Kidney (tissue), 14 donors: ENCODE measurements around the gene PAFAH1B1. TPM values are rescaled to one million over a fixed set of nuclear protein-coding genes. Genes with fewer than 3 reads are reported as not detected.

ENCODE experiments used
- DNase-seq, 5 donors: peaks; one replicate each; pipeline ENCODE4 v3.0.0-alpha.2; 2013 to 2020
- FAIRE-seq: peaks from 2 replicates; lab custom pipeline; 2012; peaks lifted over from hg19 to GRCh38; lab: Jason Lieb, UNC
- H3K27ac ChIP-seq, 2 donors: one replicate each; pipeline ENCODE4 v1.7.0; 2013; ENCODE audit warnings: low read depth in 2 of 2, low read length in 2 of 2, inconsistent platforms in 1 of 2
- H3K27me3 ChIP-seq: one replicate; pipeline ENCODE4 v1.7.1; 2013; ENCODE audit warnings: low read length, inconsistent platforms; ENCODE audit not compliant: control insufficient read depth, insufficient read depth
- H3K36me3 ChIP-seq, 3 donors: one replicate each; pipeline versions ENCODE4 v1.7.0 to v1.7.1; 2013; ENCODE audit warnings: low read length in 3 of 3, control low read depth in 1 of 3, inconsistent platforms in 1 of 3; ENCODE audit not compliant: insufficient read depth in 3 of 3, control insufficient read depth in 2 of 3
- H3K4me1 ChIP-seq, 3 donors: one replicate each; pipeline versions ENCODE4 v1.7.0 to v1.7.1; 2013; ENCODE audit warnings: low read length in 3 of 3, inconsistent platforms in 1 of 3, low read depth in 1 of 3; ENCODE audit not compliant: control insufficient read depth in 2 of 3, insufficient read depth in 2 of 3
- H3K4me3 ChIP-seq, 3 donors: one replicate each; pipeline versions ENCODE4 v1.7.0 to v1.8.1; 2013; ENCODE audit warnings: low read length in 3 of 3, control low read depth in 1 of 3, inconsistent platforms in 1 of 3
- H3K9ac ChIP-seq, 3 donors: one replicate each; pipeline versions ENCODE4 v1.7.0 to v1.7.1; 2013; ENCODE audit warnings: low read length in 3 of 3, control low read depth in 1 of 3, inconsistent platforms in 1 of 3
- H3K9me3 ChIP-seq, 3 donors: one replicate each; pipeline versions ENCODE4 v1.7.0 to v1.7.1; 2013; ENCODE audit warnings: low read length in 3 of 3, control low read depth in 1 of 3, inconsistent platforms in 1 of 3; ENCODE audit not compliant: control insufficient read depth in 2 of 3, insufficient read depth in 1 of 3
- CTCF ChIP-seq: IDR thresholded peaks from 3 replicates; pipeline ENCODE4 v1.5.1; 2012; ENCODE audit warnings: mild to moderate bottlenecking, moderate library complexity, borderline replicate concordance; ENCODE audit not compliant: insufficient read depth; ENCODE audit errors: extremely low read depth
- intact Hi-C: fragments of 100-400 bp; cut with DNase I; formaldehyde crosslinking; loops from one replicate; pipeline ENCODE4 v1.11.1; 2022
- microRNA-seq: library from miRNA; unstranded; fragments of <30 nt; microRNA quantifications from one replicate; pipeline ENCODE4 v1.2.0, GENCODE V29; 2020
- polyA plus RNA-seq: library from polyadenylated mRNA; stranded (reverse); fragments of 350-450 nt; fragmentation: Illumina TruSeq; extraction: RNeasy Lipid Tissue Mini Kit (QIAGEN cat#74804); gene quantifications from one replicate; pipeline ENCODE4 v1.2.3, GENCODE V29; 2014; ENCODE audit warnings: low read depth, low replicate concordance; ENCODE audit not compliant: insufficient read depth
- total RNA-seq: library from RNA; stranded (reverse); fragmentation: NEBNext Ultra II Directional; extraction: Animal tissue kit (Norgen Biotek cat#: 25700); gene quantifications from one replicate; pipeline ENCODE4 v1.2.1, GENCODE V29; 2021
- donor health status: control.
- donor health status: control.
- donor health status: control.
- donor health status: control.
- donor health status: control.
- donor health status: DM: yes; HTN: yes; CAD: no.
- donor health status: Normal renal cell carcinoma (clear cell type).

The PAFAH1B1 gene
- total and polyA plus RNA-seq, 2 donors from 2014 or later, result 46.7 to 125 TPM

- FAIRE-seq, result no peak
Observed at GRCh38 chr17:2731807-2732206, 138.4 kb downstream of the PAFAH1B1 start.

GRCh38 chr17:2734939-2735338 lies 141.5 kb downstream of the PAFAH1B1 start:
- no peak for TF ChIP-seq CTCF
- Histone ChIP-seq H3K36me3 (no peaks in the 10 kb centered on the region), H3K27ac (no peak overlapping the region), H3K9ac (no peak overlapping the region), H3K4me3 (no peak overlapping the region), H3K27me3 (no peaks in the 10 kb centered on the region), H3K9me3 (no peaks in the 10 kb centered on the region), H3K4me1 (no peaks in the 10 kb centered on the region)
- FAIRE-seq (no peak), DNase-seq (no peak)
- intact Hi-C loops, result no loop called here

More at GRCh38 chr17:2731807-2732206, 138.4 kb downstream of the PAFAH1B1 start:
- Histone ChIP-seq H3K4me3 (no peak overlapping the region), H3K27me3 (no peaks in the 10 kb centered on the region), H3K27ac (no peak overlapping the region), H3K36me3 (no peaks in the 10 kb centered on the region), H3K9ac (no peak overlapping the region), H3K9me3 (no peaks in the 10 kb centered on the region), H3K4me1 (no peaks in the 10 kb centered on the region)
- intact Hi-C loops, result no loop called here
- TF ChIP-seq CTCF, result no peak
- no peak for DNase-seq

Small RNA genes lying within 50 kb of the gene (microRNA-seq; reads per million reads assigned to microRNA genes)
- not detected for gene MIR6776

Other genes with a start within 250 kb of the PAFAH1B1 start
- 39.8 TPM for gene MNT, start 192.6 kb upstream of the PAFAH1B1 start, total RNA-seq
- gene MNT, start 192.6 kb upstream of the PAFAH1B1 start, polyA plus RNA-seq, result 3.7 TPM
- 37.2 TPM for gene METTL16, start 81.8 kb upstream of the PAFAH1B1 start, total RNA-seq
- 18.0 TPM for gene METTL16, start 81.8 kb upstream of the PAFAH1B1 start, polyA plus RNA-seq
- gene CLUH, start 118.1 kb downstream of the PAFAH1B1 start, total RNA-seq, result 93.1 TPM
- 49.5 TPM for gene CLUH, start 118.1 kb downstream of the PAFAH1B1 start, polyA plus RNA-seq
- gene CCDC92B, start 156.0 kb downstream of the PAFAH1B1 start, total RNA-seq, result 1.0 TPM
- 0.11 TPM for gene CCDC92B, start 156.0 kb downstream of the PAFAH1B1 start, polyA plus RNA-seq
- gene RAP1GAP2, start 202.8 kb downstream of the PAFAH1B1 start, total RNA-seq, result 46.2 TPM
- 6.8 TPM for gene RAP1GAP2, start 202.8 kb downstream of the PAFAH1B1 start, polyA plus RNA-seq